ENCODE results near the gene GPC6.

Gene GPC6

GRCh38 chr13:94145966-94146365 is 919.4 kb downstream of the GPC6 start:
- no peak for DNase-seq (ENCODE audit: low spot score in 2 of 2)
- no peak for ATAC-seq (replicated peaks; ENCODE audit: extremely low read depth, poor library complexity, severe bottlenecking)
- peaks cover 22% of the 10 kb centered on the region for H3K27me3 Mint-ChIP-seq
- H3K4me1 Mint-ChIP-seq = no peaks in the 10 kb centered on the region
- H3K4me3 Mint-ChIP-seq = no peak overlapping the region
- no peak overlapping the region for H3K27ac Mint-ChIP-seq (ENCODE audit: low read depth)
- H3K36me3 Mint-ChIP-seq (ENCODE audit: insufficient read depth) = no peaks in the 10 kb centered on the region
- no peaks in the 10 kb centered on the region for H3K9me3 Mint-ChIP-seq

GRCh38 chr13:94153586-94153985 is 927.0 kb downstream of the GPC6 start:
- Mint-ChIP-seq H3K27ac (ENCODE audit: low read depth) (no peak overlapping the region), H3K4me1 (no peaks in the 10 kb centered on the region)
- ATAC-seq (replicated peaks; ENCODE audit: extremely low read depth, poor library complexity, severe bottlenecking) = no peak

GRCh38 chr13:94154367-94154766 is 927.8 kb downstream of the GPC6 start:
- DNase-seq (ENCODE audit: low spot score in 2 of 2) (no peak), ATAC-seq (replicated peaks; ENCODE audit: extremely low read depth, poor library complexity, severe bottlenecking) (no peak)
- H3K4me1 Mint-ChIP-seq = no peaks in the 10 kb centered on the region
- no peaks in the 10 kb centered on the region for H3K36me3 Mint-ChIP-seq (ENCODE audit: insufficient read depth)
- no peak overlapping the region for H3K4me3 Mint-ChIP-seq
- no peaks in the 10 kb centered on the region for H3K9me3 Mint-ChIP-seq
- H3K27me3 Mint-ChIP-seq = peaks cover 37% of the 10 kb centered on the region
- no peak overlapping the region for H3K27ac Mint-ChIP-seq (ENCODE audit: low read depth)

More at GRCh38 chr13:94153586-94153985, 927.0 kb downstream of the GPC6 start:
- Mint-ChIP-seq H3K4me3 (no peak overlapping the region), H3K9me3 (no peaks in the 10 kb centered on the region), H3K27me3 (peaks cover 43% of the 10 kb centered on the region), H3K36me3 (ENCODE audit: insufficient read depth) (no peaks in the 10 kb centered on the region)
- DNase-seq (ENCODE audit: low spot score in 2 of 2) = no peak

DNA sequence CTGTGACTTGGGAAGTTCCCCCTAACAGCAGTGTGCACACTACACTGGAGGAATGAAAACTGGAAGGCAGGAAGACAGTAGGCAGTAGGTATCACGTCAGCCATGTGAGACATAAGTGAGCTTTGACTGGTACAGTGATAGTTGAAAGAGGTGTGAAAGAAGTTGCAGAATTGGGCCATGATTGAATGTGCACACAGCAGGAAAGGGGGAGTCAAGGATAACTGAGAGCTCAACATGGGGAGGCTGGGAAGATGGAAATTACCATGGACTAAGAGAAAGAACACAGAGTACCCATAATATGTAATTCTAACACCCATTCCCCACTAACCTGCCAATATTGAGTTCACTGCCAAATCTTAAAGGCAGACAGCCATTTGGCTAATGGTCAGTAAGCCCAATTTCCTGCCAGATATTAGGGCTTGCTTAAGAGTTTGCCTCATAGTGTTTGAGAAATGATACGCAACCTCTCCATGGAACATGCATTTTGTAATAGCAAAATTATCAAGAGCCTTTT is 931.2 kb downstream of the GPC6 start:
- H3K4me1 Mint-ChIP-seq = no peaks in the 10 kb centered on the region
- no peak overlapping the region for H3K27ac Mint-ChIP-seq (ENCODE audit: low read depth)

DNA sequence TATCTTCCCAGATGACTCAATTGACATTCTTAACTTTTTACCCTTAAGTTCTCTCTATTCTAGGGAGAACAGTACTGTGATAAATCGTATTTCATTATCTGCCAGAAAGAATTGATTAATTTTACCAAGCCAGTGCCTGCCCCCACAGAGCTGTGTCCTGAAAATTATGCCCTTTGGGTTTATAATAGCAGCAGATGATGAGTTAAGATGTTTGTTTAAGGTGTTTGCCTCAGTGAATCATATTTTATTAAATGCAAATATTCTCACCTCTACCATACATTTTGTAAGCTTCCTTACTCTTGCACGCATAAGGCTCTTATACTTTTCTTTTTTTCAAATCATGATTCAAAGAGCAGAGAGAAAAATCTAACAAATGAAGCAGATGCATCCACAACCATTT is 934.3 kb downstream of the GPC6 start:
- no peak for DNase-seq (ENCODE audit: low spot score in 2 of 2)
- H3K36me3 Mint-ChIP-seq (ENCODE audit: insufficient read depth) = no peaks in the 10 kb centered on the region
- no peaks in the 10 kb centered on the region for H3K9me3 Mint-ChIP-seq
- H3K4me3 Mint-ChIP-seq = no peak overlapping the region
- H3K4me1 Mint-ChIP-seq = no peaks in the 10 kb centered on the region
- H3K27me3 Mint-ChIP-seq = peaks cover 2% of the 10 kb centered on the region
- no peak overlapping the region for H3K27ac Mint-ChIP-seq (ENCODE audit: low read depth)
- ATAC-seq (replicated peaks; ENCODE audit: extremely low read depth, poor library complexity, severe bottlenecking) = no peak

More for the DNA sequence above, 931.2 kb downstream of the GPC6 start:
- peaks cover 16% of the 10 kb centered on the region for H3K27me3 Mint-ChIP-seq
- no peak overlapping the region for H3K4me3 Mint-ChIP-seq
- no peak for DNase-seq (ENCODE audit: low spot score in 2 of 2)
- no peak for ATAC-seq (replicated peaks; ENCODE audit: extremely low read depth, poor library complexity, severe bottlenecking)
- H3K9me3 Mint-ChIP-seq = no peaks in the 10 kb centered on the region
- no peaks in the 10 kb centered on the region for H3K36me3 Mint-ChIP-seq (ENCODE audit: insufficient read depth)

DNA sequence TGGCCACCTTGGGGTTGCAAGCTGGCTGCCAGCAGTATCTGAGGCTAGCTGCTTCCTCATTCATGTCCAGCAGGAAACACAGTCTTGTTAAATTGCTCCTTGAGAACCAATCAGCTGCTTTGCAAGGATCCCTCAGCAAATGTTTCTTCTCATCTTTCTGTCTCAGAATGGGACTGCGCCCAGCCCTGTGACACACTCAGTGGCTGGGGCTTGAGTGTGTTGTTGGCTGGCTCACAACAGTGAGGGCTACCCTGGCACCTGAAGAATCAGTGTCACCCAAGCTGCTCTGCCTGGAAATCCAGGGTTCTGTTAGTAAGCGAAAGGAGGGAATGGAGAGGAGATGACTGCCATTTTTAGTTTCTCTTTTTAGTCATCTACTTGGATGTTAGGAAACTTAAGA is 935.7 kb downstream of the GPC6 start:
- Mint-ChIP-seq H3K36me3 (ENCODE audit: insufficient read depth) (no peaks in the 10 kb centered on the region), H3K27me3 (no peaks in the 10 kb centered on the region), H3K9me3 (no peaks in the 10 kb centered on the region), H3K27ac (ENCODE audit: low read depth) (no peak overlapping the region), H3K4me1 (no peaks in the 10 kb centered on the region), H3K4me3 (no peak overlapping the region)
- ATAC-seq (replicated peaks; ENCODE audit: extremely low read depth, poor library complexity, severe bottlenecking) (no peak), DNase-seq (ENCODE audit: low spot score in 2 of 2) (no peak)

DNA sequence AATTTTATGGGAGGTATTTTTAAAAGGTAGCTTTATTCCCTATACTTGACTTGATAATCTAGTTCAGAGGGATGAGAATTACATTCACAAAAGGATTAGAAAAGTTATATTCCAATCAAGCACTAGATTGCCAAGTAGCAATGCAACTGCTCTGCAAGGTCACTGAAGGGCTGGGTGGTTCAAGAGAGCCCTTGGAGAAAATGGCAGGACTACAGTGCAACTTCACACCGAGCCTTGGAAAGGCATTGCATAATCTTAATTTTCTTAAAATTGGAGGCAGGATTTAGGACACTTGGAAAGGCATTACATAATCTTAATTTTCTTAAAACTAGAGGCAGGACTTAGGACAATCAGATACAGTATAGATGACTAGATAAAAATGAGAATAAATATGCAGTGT is 936.9 kb downstream of the GPC6 start:
- Mint-ChIP-seq H3K9me3 (no peaks in the 10 kb centered on the region), H3K27ac (ENCODE audit: low read depth) (no peak overlapping the region), H3K4me3 (no peak overlapping the region), H3K36me3 (ENCODE audit: insufficient read depth) (no peaks in the 10 kb centered on the region), H3K27me3 (no peaks in the 10 kb centered on the region), H3K4me1 (no peaks in the 10 kb centered on the region)
- DNase-seq (ENCODE audit: low spot score in 2 of 2) (no peak), ATAC-seq (replicated peaks; ENCODE audit: extremely low read depth, poor library complexity, severe bottlenecking) (no peak)

GRCh38 chr13:94168783-94169453 is 942.3 kb downstream of the GPC6 start:
- Mint-ChIP-seq H3K4me3 (no peak overlapping the region), H3K27ac (ENCODE audit: low read depth) (no peak overlapping the region), H3K36me3 (ENCODE audit: insufficient read depth) (no peaks in the 10 kb centered on the region), H3K9me3 (no peaks in the 10 kb centered on the region), H3K4me1 (no peaks in the 10 kb centered on the region), H3K27me3 (peaks cover 31% of the 10 kb centered on the region)
- DNase-seq (ENCODE audit: low spot score in 2 of 2) (no peak), ATAC-seq (replicated peaks; ENCODE audit: extremely low read depth, poor library complexity, severe bottlenecking) (no peak)

GRCh38 chr13:94169454-94170144 is 943.0 kb downstream of the GPC6 start:
- no peak overlapping the region for H3K4me3 Mint-ChIP-seq
- H3K27me3 Mint-ChIP-seq = peaks cover 31% of the 10 kb centered on the region
- H3K36me3 Mint-ChIP-seq (ENCODE audit: insufficient read depth) = no peaks in the 10 kb centered on the region
- no peaks in the 10 kb centered on the region for H3K4me1 Mint-ChIP-seq
- H3K27ac Mint-ChIP-seq (ENCODE audit: low read depth) = no peak overlapping the region
- no peak for ATAC-seq (replicated peaks; ENCODE audit: extremely low read depth, poor library complexity, severe bottlenecking)
- H3K9me3 Mint-ChIP-seq = no peaks in the 10 kb centered on the region
- DNase-seq (ENCODE audit: low spot score in 2 of 2) = no peak

GRCh38 chr13:94170145-94170571 is 943.6 kb downstream of the GPC6 start:
- H3K27ac Mint-ChIP-seq (ENCODE audit: low read depth) = no peak overlapping the region
- H3K4me3 Mint-ChIP-seq = no peak overlapping the region
- no peaks in the 10 kb centered on the region for H3K9me3 Mint-ChIP-seq
- no peaks in the 10 kb centered on the region for H3K4me1 Mint-ChIP-seq
- DNase-seq (ENCODE audit: low spot score in 2 of 2) = no peak
- peaks cover 31% of the 10 kb centered on the region for H3K27me3 Mint-ChIP-seq
- H3K36me3 Mint-ChIP-seq (ENCODE audit: insufficient read depth) = no peaks in the 10 kb centered on the region
- ATAC-seq (replicated peaks; ENCODE audit: extremely low read depth, poor library complexity, severe bottlenecking) = no peak

DNA sequence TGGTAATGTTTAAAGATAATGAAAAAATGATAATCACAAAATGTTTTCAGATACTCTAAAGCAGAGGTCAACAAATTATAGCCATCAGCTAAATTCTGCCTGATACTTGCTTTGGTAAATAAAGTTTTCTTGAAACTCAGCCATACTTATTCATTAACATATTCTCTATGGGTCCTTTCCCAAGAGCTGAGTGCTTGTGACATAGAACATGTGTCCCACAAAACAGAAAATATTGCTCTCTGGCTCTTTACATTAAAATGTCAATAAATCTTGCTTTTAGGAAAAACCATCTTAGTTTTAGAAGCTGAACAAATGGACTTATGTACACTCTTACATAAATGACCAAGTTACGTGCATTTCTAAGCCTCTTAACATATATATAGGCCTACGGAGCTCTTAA is 945.8 kb downstream of the GPC6 start:
- no peaks in the 10 kb centered on the region for H3K36me3 Mint-ChIP-seq (ENCODE audit: insufficient read depth)
- H3K27ac Mint-ChIP-seq (ENCODE audit: low read depth) = no peak overlapping the region
- peaks cover 31% of the 10 kb centered on the region for H3K27me3 Mint-ChIP-seq
- ATAC-seq (replicated peaks; ENCODE audit: extremely low read depth, poor library complexity, severe bottlenecking) (no peak), DNase-seq (ENCODE audit: low spot score in 2 of 2) (no peak)
- H3K4me1 Mint-ChIP-seq = no peaks in the 10 kb centered on the region
- no peak overlapping the region for H3K4me3 Mint-ChIP-seq
- no peaks in the 10 kb centered on the region for H3K9me3 Mint-ChIP-seq

- Mint-ChIP-seq H3K4me1 (no peaks in the 10 kb centered on the region), H3K4me3 (no peak overlapping the region), H3K27me3 (peaks cover 31% of the 10 kb centered on the region), H3K27ac (ENCODE audit: low read depth) (no peak overlapping the region), H3K36me3 (ENCODE audit: insufficient read depth) (no peaks in the 10 kb centered on the region), H3K9me3 (no peaks in the 10 kb centered on the region)
- DNase-seq (ENCODE audit: low spot score in 2 of 2) (no peak), ATAC-seq (replicated peaks; ENCODE audit: extremely low read depth, poor library complexity, severe bottlenecking) (no peak)
These were observed 946.8 kb downstream of the GPC6 start for GRCh38 chr13:94173312-94173854.

DNA sequence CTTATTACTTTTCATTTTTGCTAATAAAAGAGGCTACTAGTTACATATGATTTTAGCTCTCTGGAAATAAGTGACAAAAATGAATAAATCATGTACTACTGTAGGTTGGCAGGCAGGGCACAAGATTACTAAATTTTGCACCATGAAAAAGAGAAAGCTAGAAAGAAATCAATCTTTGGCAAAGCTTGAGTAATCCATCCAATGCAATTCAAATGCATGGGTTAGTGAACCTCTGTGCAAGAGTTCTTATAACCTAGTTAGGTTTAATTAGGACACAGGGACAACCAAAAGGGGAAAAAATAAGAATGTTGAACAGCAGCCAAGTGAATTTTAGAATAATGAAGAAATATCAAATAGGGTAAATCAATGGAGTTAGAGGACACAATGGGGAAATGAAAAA is 947.4 kb downstream of the GPC6 start:
- H3K9me3 Mint-ChIP-seq = no peaks in the 10 kb centered on the region
- no peak overlapping the region for H3K27ac Mint-ChIP-seq (ENCODE audit: low read depth)
- H3K4me1 Mint-ChIP-seq = no peaks in the 10 kb centered on the region
- DNase-seq (ENCODE audit: low spot score in 2 of 2) = no peak
- no peak for ATAC-seq (replicated peaks; ENCODE audit: extremely low read depth, poor library complexity, severe bottlenecking)
- H3K4me3 Mint-ChIP-seq = no peak overlapping the region
- no peaks in the 10 kb centered on the region for H3K36me3 Mint-ChIP-seq (ENCODE audit: insufficient read depth)
- peaks cover 31% of the 10 kb centered on the region for H3K27me3 Mint-ChIP-seq

Data from central memory CD8-positive, alpha-beta T cell (primary cell).